GM12892 (cell line): ENCODE data around the gene ODF2L.

ENCODE experiments used
- POLR2A ChIP-seq: IDR thresholded peaks from 2 replicates; pipeline ENCODE4 v1.6.1; 2011; ENCODE audit warnings: low read depth, low read length, control low read depth
- POLR2AphosphoS5 ChIP-seq: IDR thresholded peaks from 2 replicates; pipeline ENCODE4 v1.6.1; 2011; ENCODE audit warnings: low read depth, low read length, control low read depth
- TAF1 ChIP-seq: IDR thresholded peaks from 2 replicates; pipeline ENCODE4 v1.6.1; 2011; ENCODE audit warnings: low read depth, mild to moderate bottlenecking, control low read depth, low read length, borderline replicate concordance

DNA sequence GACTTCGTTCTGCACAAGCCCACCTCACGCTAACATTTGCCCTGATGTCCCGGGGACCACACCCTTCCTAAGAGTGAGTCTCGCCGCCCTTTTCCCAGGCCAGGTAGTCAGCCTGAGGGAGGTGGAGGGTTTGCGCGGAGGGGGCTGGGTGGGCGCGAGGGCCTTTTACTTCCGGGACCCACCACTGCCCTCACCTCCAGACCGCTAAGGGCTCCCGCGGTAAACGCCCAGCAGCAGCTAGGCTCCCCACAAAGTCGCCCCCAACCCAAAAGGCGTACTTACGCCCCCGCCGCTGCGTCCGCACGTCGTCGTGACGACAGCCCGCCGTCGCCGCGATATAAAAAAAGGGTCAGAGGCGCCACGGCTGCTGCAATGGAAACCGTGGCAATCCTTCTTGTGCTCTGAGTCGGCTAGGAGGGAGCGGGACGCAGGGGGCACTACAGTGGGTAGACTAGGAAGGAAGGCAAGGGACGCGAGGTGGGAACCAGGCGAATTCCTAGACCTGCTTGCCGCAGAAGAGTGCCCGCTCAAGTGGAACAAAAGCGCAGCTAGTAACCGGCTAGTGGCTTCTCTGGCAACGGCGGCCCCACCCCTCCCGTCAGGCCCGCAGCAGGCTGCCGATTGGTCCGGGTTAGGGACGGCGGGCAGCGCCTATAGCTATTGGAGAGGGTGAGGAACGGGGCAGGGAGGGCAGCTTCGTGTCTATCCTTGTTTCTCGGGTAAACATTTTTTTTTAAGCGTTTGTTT lies at the start of gene ODF2L:
- TF ChIP-seq POLR2A (peak; percentile 47; the same call in 1 of the 2 replicates), POLR2AphosphoS5 (peak; percentile 44; the same call in 1 of the 2 replicates), TAF1 (0 out of 2 replicates have a peak, but pooled peaks have one; percentile 46)
